BJ (cell line): ENCODE results near the gene CNGA4. TPM values are rescaled to one million over a fixed set of nuclear protein-coding genes. Genes with fewer than 3 reads are reported as not detected.
"Not testable (repeated sequence)": the region's sequence is repeated elsewhere in the genome, so short reads cannot be mapped to it uniquely, and the experiment has no call there.

ENCODE experiments used
- CTCF ChIA-PET: fragments of 350-600 bp; formaldehyde crosslinking; extraction: SDS; loops from one replicate; lab custom pipeline; 2021; ENCODE audit warnings: antibody characterized with exemption, inconsistent platforms; lab: Yijun Ruan, JAX
- POLR2A ChIA-PET: fragments of 300-600 bp; sonication (Branson Sonifier 250); formaldehyde crosslinking; extraction: SDS; loops from one replicate; lab custom pipeline; 2021; ENCODE audit warnings: antibody characterized with exemption; lab: Charles Lee
- DNase-seq: peaks from one replicate; pipeline ENCODE4 v3.0.0-alpha.2; 2011; ENCODE audit warnings: low read depth
- H3K27me3 ChIP-seq: 2 replicates; pipeline ENCODE4 v1.6.0; 2011; ENCODE audit warnings: low read length; ENCODE audit not compliant: control insufficient read depth, insufficient read depth
- H3K36me3 ChIP-seq: 2 replicates; pipeline ENCODE4 v1.5.1; 2011; ENCODE audit warnings: low read length; ENCODE audit not compliant: control insufficient read depth, insufficient read depth
- H3K4me3 ChIP-seq: 2 replicates; pipeline ENCODE4 v1.5.1; 2011; ENCODE audit warnings: low read depth, mild to moderate bottlenecking, control low read depth, low read length
- polyA plus RNA-seq: library from polyadenylated mRNA; depleted of rRNA; stranded (reverse); fragments of >200 nt; gene quantifications from 2 replicates; pipeline ENCODE4 v1.2.3, GENCODE V29; 2011
- TF ChIP-seq, protein P1 (sequence below): IDR thresholded peaks from 2 replicates; pipeline ENCODE4 v1.5.1; 2011; ENCODE audit warnings: low read depth, mild to moderate bottlenecking, control low read depth, inconsistent platforms, low read length, moderate library complexity; ENCODE audit not compliant: insufficient read depth

CNGA4 gene
- polyA plus RNA-seq, 1 experiment: 0.11 TPM

DNA sequence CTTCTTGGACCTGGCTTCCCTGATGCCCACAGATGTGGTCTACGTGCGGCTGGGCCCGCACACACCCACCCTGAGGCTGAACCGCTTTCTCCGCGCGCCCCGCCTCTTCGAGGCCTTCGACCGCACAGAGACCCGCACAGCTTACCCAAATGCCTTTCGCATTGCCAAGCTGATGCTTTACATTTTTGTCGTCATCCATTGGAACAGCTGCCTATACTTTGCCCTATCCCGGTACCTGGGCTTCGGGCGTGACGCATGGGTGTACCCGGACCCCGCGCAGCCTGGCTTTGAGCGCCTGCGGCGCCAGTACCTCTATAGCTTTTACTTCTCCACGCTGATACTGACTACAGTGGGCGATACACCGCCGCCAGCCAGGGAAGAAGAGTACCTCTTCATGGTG, 1.2 kb downstream of the CNGA4 start:
- Histone ChIP-seq H3K27me3 (peaks cover 4% of the 10 kb centered on the region; the same call in 1 of the 2 replicates), H3K4me3 (no peak overlapping the region), H3K36me3 (no peaks in the 10 kb centered on the region)
- CTCF ChIA-PET: interaction anchor here (0.9 to 3.5 kb wide), 5 partner anchors 12 to 266 kb away, joined by 3 to 21 read pairs (median 3); partner anchors contain the start of gene CCKBR
- TF ChIP-seq, protein P1, sequence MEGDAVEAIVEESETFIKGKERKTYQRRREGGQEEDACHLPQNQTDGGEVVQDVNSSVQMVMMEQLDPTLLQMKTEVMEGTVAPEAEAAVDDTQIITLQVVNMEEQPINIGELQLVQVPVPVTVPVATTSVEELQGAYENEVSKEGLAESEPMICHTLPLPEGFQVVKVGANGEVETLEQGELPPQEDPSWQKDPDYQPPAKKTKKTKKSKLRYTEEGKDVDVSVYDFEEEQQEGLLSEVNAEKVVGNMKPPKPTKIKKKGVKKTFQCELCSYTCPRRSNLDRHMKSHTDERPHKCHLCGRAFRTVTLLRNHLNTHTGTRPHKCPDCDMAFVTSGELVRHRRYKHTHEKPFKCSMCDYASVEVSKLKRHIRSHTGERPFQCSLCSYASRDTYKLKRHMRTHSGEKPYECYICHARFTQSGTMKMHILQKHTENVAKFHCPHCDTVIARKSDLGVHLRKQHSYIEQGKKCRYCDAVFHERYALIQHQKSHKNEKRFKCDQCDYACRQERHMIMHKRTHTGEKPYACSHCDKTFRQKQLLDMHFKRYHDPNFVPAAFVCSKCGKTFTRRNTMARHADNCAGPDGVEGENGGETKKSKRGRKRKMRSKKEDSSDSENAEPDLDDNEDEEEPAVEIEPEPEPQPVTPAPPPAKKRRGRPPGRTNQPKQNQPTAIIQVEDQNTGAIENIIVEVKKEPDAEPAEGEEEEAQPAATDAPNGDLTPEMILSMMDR: no peak
- POLR2A ChIA-PET: no interaction called here
- DNase-seq: no peak

DNA sequence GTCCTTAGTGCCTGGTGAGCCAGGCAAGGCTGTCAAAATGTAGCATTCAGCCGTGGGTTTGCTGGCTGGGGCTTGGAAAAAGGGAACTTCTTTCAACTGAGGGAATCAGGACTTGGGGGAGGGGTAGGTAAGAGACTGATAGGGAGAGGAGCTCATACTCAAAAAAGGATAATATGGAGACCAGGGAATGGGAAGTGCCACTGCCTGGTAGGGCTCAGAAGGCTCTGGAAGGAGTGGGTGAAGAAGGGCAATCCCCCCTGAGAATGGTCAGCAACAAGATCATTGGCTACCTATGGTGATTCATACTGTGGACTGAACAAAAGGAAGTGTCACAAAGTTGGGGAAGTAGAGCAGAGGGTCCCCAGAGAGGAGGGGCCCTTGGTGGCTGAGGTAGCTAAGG, 1.9 kb downstream of the CNGA4 start:
- no peak overlapping the region for H3K4me3 ChIP-seq
- POLR2A ChIA-PET: no interaction called here
- no peaks in the 10 kb centered on the region for H3K36me3 ChIP-seq
- peaks cover 4% of the 10 kb centered on the region; the same call in 1 of the 2 replicates for H3K27me3 ChIP-seq
- TF ChIP-seq, protein P1: no peak
- no peak for DNase-seq
- CTCF ChIA-PET: interaction anchor here (0.9 to 3.5 kb wide), 5 partner anchors 11 to 265 kb away, joined by 3 to 21 read pairs (median 3); partner anchors contain the start of gene CCKBR

DNA sequence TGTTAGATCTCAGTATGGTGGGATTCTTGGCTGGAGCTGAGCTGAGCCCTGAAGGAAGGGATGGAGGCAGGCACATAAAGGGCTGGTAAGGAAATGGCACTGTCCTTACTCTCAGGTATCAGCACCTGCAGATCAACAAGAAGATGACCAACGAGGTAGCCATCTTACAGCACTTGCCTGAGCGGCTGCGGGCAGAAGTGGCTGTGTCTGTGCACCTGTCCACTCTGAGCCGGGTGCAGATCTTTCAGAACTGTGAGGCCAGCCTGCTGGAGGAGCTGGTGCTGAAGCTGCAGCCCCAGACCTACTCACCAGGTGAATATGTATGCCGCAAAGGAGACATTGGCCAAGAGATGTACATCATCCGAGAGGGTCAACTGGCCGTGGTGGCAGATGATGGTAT, 2.4 kb downstream of the CNGA4 start:
- no peaks in the 10 kb centered on the region for H3K36me3 ChIP-seq
- CTCF ChIA-PET: interaction anchor here (1.2 to 3.5 kb wide), 4 partner anchors 10 to 112 kb away, joined by 3 to 21 read pairs (median 8); partner anchors contain the start of gene CCKBR
- TF ChIP-seq, protein P1: no peak
- peaks cover 4% of the 10 kb centered on the region; the same call in 1 of the 2 replicates for H3K27me3 ChIP-seq
- no peak overlapping the region for H3K4me3 ChIP-seq
- POLR2A ChIA-PET: no interaction called here
- no peak for DNase-seq

DNA sequence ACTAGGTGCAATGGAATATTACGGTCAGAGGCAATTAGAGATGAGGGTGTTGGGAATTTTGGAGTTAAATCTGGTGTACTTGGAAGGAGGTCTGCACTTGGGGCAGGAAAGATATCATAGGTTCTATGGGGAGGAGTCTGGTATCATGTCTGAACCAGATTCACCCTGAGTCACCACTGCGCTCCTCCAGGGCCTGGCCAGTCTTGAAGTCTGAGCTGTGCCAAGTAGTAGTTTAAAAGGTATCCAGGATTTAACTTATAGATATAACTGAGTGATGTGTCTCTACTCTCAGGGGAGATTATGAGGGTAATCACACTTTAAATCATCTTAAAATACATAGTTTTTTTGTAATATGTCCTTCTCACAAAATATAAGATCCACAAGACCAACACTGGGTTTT, 6.6 kb downstream of the CNGA4 start:
- CTCF ChIA-PET: interaction anchor here (1.5 kb wide), 2 partner anchors 10 to 108 kb away, joined by 3 read pairs; no protein-coding TSS in a partner anchor

DNA sequence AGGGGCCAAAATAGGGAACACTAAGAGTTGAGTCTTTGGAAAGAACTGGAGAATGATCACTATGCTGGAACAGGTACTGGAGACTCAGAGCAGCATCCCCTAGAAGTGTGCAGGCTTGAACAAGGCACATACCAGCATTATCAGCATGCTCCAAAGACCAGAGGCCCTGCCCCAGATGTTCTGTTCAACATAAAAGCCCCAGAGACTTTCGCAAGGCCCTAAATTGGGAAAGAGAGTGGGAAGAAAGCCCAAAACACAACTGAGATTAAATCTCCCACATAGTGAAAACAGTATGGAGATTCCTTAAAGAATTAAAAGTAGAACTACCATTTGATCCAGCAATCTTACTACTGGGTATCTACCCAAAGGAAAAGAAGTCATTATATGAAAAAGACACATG, 9.4 kb downstream of the CNGA4 start:
- H3K4me3 ChIP-seq: no peak overlapping the region
- peaks cover 1% of the 10 kb centered on the region; the same call in 1 of the 2 replicates for H3K27me3 ChIP-seq
- ChIA-PET POLR2A (no interaction called here), CTCF (interaction anchor here (5.2 to 10.0 kb wide), 2 partner anchors 69 to 105 kb away, joined by 59 to 138 read pairs; no protein-coding TSS in a partner anchor)
- TF ChIP-seq, protein P1: no peak
- no peaks in the 10 kb centered on the region for H3K36me3 ChIP-seq
- DNase-seq: no peak

More for the DNA sequence above, 6.6 kb downstream of the CNGA4 start:
- Histone ChIP-seq H3K4me3 (no peak overlapping the region), H3K27me3 (peaks cover 3% of the 10 kb centered on the region; the same call in 1 of the 2 replicates), H3K36me3 (no peaks in the 10 kb centered on the region)
- TF ChIP-seq, protein P1: no peak
- POLR2A ChIA-PET: no interaction called here
- DNase-seq: no peak

DNA sequence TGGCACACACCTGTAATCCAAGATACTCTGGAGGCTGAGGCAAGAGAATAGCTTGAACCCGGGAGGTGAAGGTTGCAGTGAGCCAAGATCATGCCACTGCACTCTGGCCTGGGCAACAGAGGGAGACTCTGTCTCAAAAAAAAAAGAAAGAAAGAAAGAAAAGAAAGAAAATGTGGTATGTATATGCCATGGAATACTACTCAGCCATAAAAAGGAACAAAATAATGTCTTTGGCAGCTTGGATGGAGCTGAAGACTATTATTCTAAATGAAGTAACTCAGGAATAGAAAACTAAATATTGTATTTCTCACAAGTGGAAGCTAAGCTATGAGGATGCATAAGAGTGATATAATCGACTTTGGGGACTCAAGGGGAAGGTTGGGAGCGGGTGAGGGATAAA, 10.0 kb downstream of the CNGA4 start:
- H3K27me3 ChIP-seq, POLR2A ChIA-PET, H3K4me3 ChIP-seq, DNase-seq, H3K36me3 ChIP-seq: not testable (repeated sequence)
- CTCF ChIA-PET: interaction anchor here (1.5 to 10.0 kb wide), 5 partner anchors 13 to 113 kb away, joined by 6 to 138 read pairs (median 59); partner anchors contain the start of genes CNGA4 and FHIP1B
